Natural killer cell (primary cell): ENCODE measurements around the gene ASGR1. TPM values are rescaled to one million over a fixed set of nuclear protein-coding genes. Genes with fewer than 3 reads are reported as not detected.

Source experiments
- ATAC-seq, 3 donors: fragments of 150-1000 bp in 2 of 3; fragments of 200-7000 bp in 1 of 3; cut with Tn5 transposase; 1 replicate in 1 of 3; 2 replicates in 2 of 3; pipeline ENCODE4 v1.10.0; 2021; ENCODE audit warnings: mild to moderate bottlenecking in 2 of 3, moderate library complexity in 2 of 3
- DNase-seq, 2 donors: peaks; one replicate each; pipeline versions ENCODE4 v3.0.0 to v3.0.0-alpha.2; 2013 to 2021; ENCODE audit warnings: mixed read lengths in 1 of 2
- H3K27ac ChIP-seq: one replicate; pipeline ENCODE4 v1.5.1; 2013; ENCODE audit warnings: mild to moderate bottlenecking, low read length
- H3K27me3 ChIP-seq: one replicate; pipeline ENCODE4 v1.6.1; 2013; ENCODE audit warnings: low read length; ENCODE audit not compliant: control insufficient read depth, insufficient read depth
- H3K36me3 ChIP-seq: one replicate; pipeline ENCODE4 v1.6.1; 2013; ENCODE audit warnings: low read length; ENCODE audit not compliant: control insufficient read depth, insufficient read depth
- H3K4me1 ChIP-seq: one replicate; pipeline ENCODE4 v1.6.1; 2013; ENCODE audit warnings: low read length; ENCODE audit not compliant: control insufficient read depth, insufficient read depth
- H3K4me3 ChIP-seq: one replicate; pipeline ENCODE4 v1.5.1; 2013; ENCODE audit warnings: low read length
- H3K9me3 ChIP-seq: one replicate; pipeline ENCODE4 v1.6.1; 2013; ENCODE audit warnings: low read length; ENCODE audit not compliant: control insufficient read depth, insufficient read depth
- H3K27ac Mint-ChIP-seq, 2 donors: one replicate each; pipeline ENCODE4 v1.8.0; 2022; ENCODE audit warnings: mild to moderate bottlenecking in 2 of 2, mixed read lengths in 2 of 2, moderate library complexity in 1 of 2
- H3K27me3 Mint-ChIP-seq, 2 donors: one replicate each; pipeline ENCODE4 v1.8.0; 2022; ENCODE audit warnings: low read depth in 2 of 2, mixed read lengths in 2 of 2
- H3K36me3 Mint-ChIP-seq: one replicate; pipeline ENCODE4 v1.8.0; 2022; ENCODE audit warnings: mixed read lengths
- H3K4me1 Mint-ChIP-seq, 2 donors: one replicate each; pipeline ENCODE4 v1.8.0; 2022; ENCODE audit warnings: mixed read lengths in 2 of 2
- H3K4me3 Mint-ChIP-seq: one replicate; pipeline ENCODE4 v1.8.0; 2022; ENCODE audit warnings: mild to moderate bottlenecking, moderate library complexity, mixed read lengths
- H3K9me3 Mint-ChIP-seq, 2 donors: one replicate each; pipeline ENCODE4 v1.8.0; 2022; ENCODE audit warnings: mixed read lengths in 2 of 2
- CTCF ChIP-seq: fragments of 200-600 bp; IDR thresholded peaks from one replicate; pipeline ENCODE4 v1.8.0; 2022; ENCODE audit warnings: antibody characterized with exemption
- WGBS: methylation state at CpG from one replicate; pipeline ENCODE4 v1.1.7; 2013; ENCODE audit warnings: missing lambda C conversion rate; ENCODE audit not compliant: insufficient coverage; 5-methylcytosine and 5-hydroxymethylcytosine counted together
- intact Hi-C: fragments of 100-400 bp; cut with micrococcal nuclease; formaldehyde crosslinking; loops from one replicate; pipeline ENCODE4 v1.14.2; 2022
- total RNA-seq, 4 donors: library from RNA; stranded (reverse); fragments of 120-200 nt in 1 of 4; gene quantifications; one replicate each; pipeline versions ENCODE4 v1.2.3 to v1.2.4, GENCODE V29; 2013 to 2022

ASGR1 gene
- total RNA-seq, 3 donors from 2014 or later (not counting 1 experiment from before 2014, with no cell fraction given), result 0.35 to 1.4 TPM; not detected in 1

GRCh38 chr17:7225711-7226331, 46.7 kb upstream of the ASGR1 start:
- Mint-ChIP-seq H3K36me3 (no peaks in the 10 kb centered on the region), H3K9me3 (no peaks in the 10 kb centered on the region), H3K27ac (no peak overlapping the region), H3K4me3 (no peak overlapping the region), H3K27me3 (no peaks in the 10 kb centered on the region), H3K4me1 (peaks cover 4 to 15% of the 10 kb centered on the region in 2 donors)
- intact Hi-C loops, result no loop called here
- TF ChIP-seq CTCF, result no peak
- Histone ChIP-seq H3K4me3 (no peak overlapping the region), H3K27me3 (no peaks in the 10 kb centered on the region), H3K36me3 (peaks cover 75% of the 10 kb centered on the region), H3K4me1 (peaks cover 5% of the 10 kb centered on the region), H3K9me3 (no peaks in the 10 kb centered on the region), H3K27ac (no peak overlapping the region)
- WGBS, result 97% methylated on average over 18 of the region's 21 CpGs
- no peak for DNase-seq
- ATAC-seq, result no peak

- intact Hi-C loops, result no loop called here
- Histone ChIP-seq H3K4me1 (peaks cover 13% of the 10 kb centered on the region), H3K9me3 (no peaks in the 10 kb centered on the region), H3K27ac (no peak overlapping the region), H3K36me3 (peaks cover 69% of the 10 kb centered on the region), H3K4me3 (no peak overlapping the region), H3K27me3 (no peaks in the 10 kb centered on the region)
- no peaks in the 10 kb centered on the region for H3K27me3 Mint-ChIP-seq
- no peak overlapping the region for H3K27ac Mint-ChIP-seq
- TF ChIP-seq CTCF, result no peak
- no peak for ATAC-seq
- 93% methylated on average over 15 of the region's 15 CpGs for WGBS
- no peaks in the 10 kb centered on the region for H3K9me3 Mint-ChIP-seq
- H3K4me1 Mint-ChIP-seq, result peaks cover 14 to 18% of the 10 kb centered on the region in 2 donors
- no peaks in the 10 kb centered on the region for H3K36me3 Mint-ChIP-seq
- no peak overlapping the region for H3K4me3 Mint-ChIP-seq
- no peak for DNase-seq
These were observed 45.5 kb upstream of the ASGR1 start for GRCh38 chr17:7224661-7225111.

DNA sequence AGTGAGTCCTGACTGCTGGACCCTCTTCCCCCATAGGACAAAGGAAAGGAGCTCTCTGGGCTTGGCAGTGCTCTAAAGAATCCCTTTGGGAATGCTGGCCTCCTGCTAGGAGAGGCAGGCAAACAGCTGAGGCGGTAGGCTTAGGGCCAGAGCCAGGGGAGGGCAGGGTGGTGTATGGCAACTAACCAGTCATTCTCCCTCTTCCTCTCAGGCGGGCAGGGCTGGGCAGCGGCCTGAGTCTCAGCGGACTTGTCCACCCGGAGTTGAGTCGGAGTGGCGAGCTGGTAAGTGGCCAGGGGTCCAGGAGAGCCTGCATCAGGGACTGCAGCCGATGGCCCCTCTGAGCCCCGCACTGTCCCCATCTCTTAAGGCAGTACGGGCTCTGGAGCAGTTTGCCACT, 44.9 kb upstream of the ASGR1 start:
- Histone ChIP-seq H3K27ac (no peak overlapping the region), H3K36me3 (peaks cover 64% of the 10 kb centered on the region), H3K27me3 (no peaks in the 10 kb centered on the region), H3K4me1 (peaks cover 19% of the 10 kb centered on the region), H3K4me3 (no peak overlapping the region), H3K9me3 (no peaks in the 10 kb centered on the region)
- ATAC-seq (no peak), DNase-seq (no peak)
- H3K27me3 Mint-ChIP-seq, result no peaks in the 10 kb centered on the region
- H3K27ac Mint-ChIP-seq, result peak overlapping the region in 1 of 2 donors; percentile 8
- no peak for TF ChIP-seq CTCF
- WGBS, result 97% methylated on average over 10 of the region's 10 CpGs
- H3K4me1 Mint-ChIP-seq, result peaks cover 19 to 23% of the 10 kb centered on the region in 2 donors
- no peaks in the 10 kb centered on the region for H3K36me3 Mint-ChIP-seq
- intact Hi-C loops, result no loop called here
- no peak overlapping the region for H3K4me3 Mint-ChIP-seq
- no peaks in the 10 kb centered on the region for H3K9me3 Mint-ChIP-seq

DNA sequence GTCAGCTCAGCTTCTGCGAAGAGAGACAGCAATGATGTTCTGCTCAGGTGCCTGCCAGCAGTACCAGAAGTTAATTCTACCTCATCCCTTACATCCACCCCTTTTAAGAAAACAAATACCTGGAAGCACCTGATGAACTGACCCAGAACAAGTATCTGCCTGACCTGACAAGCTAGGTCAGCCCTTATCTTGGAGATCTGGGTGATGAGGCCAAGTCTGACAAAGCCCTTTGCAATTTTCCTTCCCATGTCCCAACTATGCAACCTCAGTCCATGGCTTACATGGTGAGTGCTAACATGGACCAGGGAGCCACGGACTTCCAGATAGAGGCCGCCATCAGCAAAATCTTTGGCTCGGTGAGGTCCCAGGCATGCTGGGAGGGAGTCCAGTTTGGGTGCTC, 44.2 kb upstream of the ASGR1 start:
- H3K27me3 ChIP-seq, result no peaks in the 10 kb centered on the region
- no peaks in the 10 kb centered on the region for H3K9me3 ChIP-seq
- Mint-ChIP-seq H3K9me3 (no peaks in the 10 kb centered on the region), H3K4me1 (peaks cover 19 to 29% of the 10 kb centered on the region in 2 donors), H3K4me3 (no peak overlapping the region), H3K27me3 (no peaks in the 10 kb centered on the region), H3K36me3 (no peaks in the 10 kb centered on the region), H3K27ac (peak overlapping the region in 1 of 2 donors; percentile 8)
- WGBS, result 95% methylated on average over 4 of the region's 4 CpGs
- peaks cover 24% of the 10 kb centered on the region for H3K4me1 ChIP-seq
- intact Hi-C loops, result no loop called here
- ATAC-seq (no peak), DNase-seq (no peak)
- H3K36me3 ChIP-seq, result peaks cover 57% of the 10 kb centered on the region
- H3K27ac ChIP-seq, result no peak overlapping the region
- no peak overlapping the region for H3K4me3 ChIP-seq
- TF ChIP-seq CTCF, result no peak
